LNCaP clone FGC (cell line): ENCODE measurements around the gene GZF1.

Experiments
- DNase-seq: peaks from one replicate; pipeline ENCODE4 v3.0.0-alpha.2; 2011; ENCODE audit warnings: low read depth
- H3K4me3 ChIP-seq: 2 replicates; pipeline ENCODE4 v1.5.1; 2011; ENCODE audit warnings: mild to moderate bottlenecking, low read depth, low read length, control low read depth
- CTCF ChIP-seq: IDR thresholded peaks from 2 replicates; pipeline ENCODE4 v1.5.1; 2012; ENCODE audit warnings: mild to moderate bottlenecking; ENCODE audit not compliant: control insufficient read depth, insufficient read depth; ENCODE audit errors: extremely low read depth

GZF1 gene

GRCh38 chr20:23350196-23350903 lies 11.6 kb upstream of the GZF1 start, which contains the start of gene NXT1:
TSS of gene NXT1 (plus strand) at chr20:23350791. CDS start at chr20:23354042, 3,251 bp downstream.
- peak; percentile 20 for TF ChIP-seq CTCF
- DNase-seq, result peak; percentile 97
- peak within 1 kb of the TSS; percentile 98 for H3K4me3 ChIP-seq

GRCh38 chr20:23350904-23351838 lies 10.8 kb upstream of the GZF1 start:
- H3K4me3 ChIP-seq, result peak overlapping the region; percentile 98
- DNase-seq, result no peak
- no peak for TF ChIP-seq CTCF

- no peak for TF ChIP-seq CTCF
Observed at GRCh38 chr20:23356203-23356602, 5.8 kb upstream of the GZF1 start.

GRCh38 chr20:23357767-23358562 lies 4.0 kb upstream of the GZF1 start:
- DNase-seq, result peak; percentile 99
- H3K4me3 ChIP-seq, result peak overlapping the region; percentile 84
- peak; percentile 16; the same call in 1 of the 2 replicates for TF ChIP-seq CTCF

More at GRCh38 chr20:23356203-23356602, 5.8 kb upstream of the GZF1 start:
- H3K4me3 ChIP-seq, result no peak overlapping the region
- DNase-seq, result no peak

- H3K4me3 ChIP-seq, result peak overlapping the region; percentile 48
- no peak for DNase-seq
- no peak for TF ChIP-seq CTCF
Observed at GRCh38 chr20:23358563-23358906, 3.4 kb upstream of the GZF1 start.

GRCh38 chr20:23358923-23359593 lies 2.9 kb upstream of the GZF1 start:
- peak overlapping the region; percentile 48 for H3K4me3 ChIP-seq
- TF ChIP-seq CTCF, result no peak
- DNase-seq, result no peak
